Activated T-cell treated with anti-CD3 and anti-CD28 coated beads for 24 hours (primary cell): ENCODE results near the gene FITM2.
"Not testable (repeated sequence)": the region's sequence is repeated elsewhere in the genome, so short reads cannot be mapped to it uniquely, and the experiment has no call there.

Experiments
- DNase-seq: peaks from one replicate; pipeline ENCODE4 v3.0.0-alpha.2; 2020; ENCODE audit warnings: low read depth

FITM2 gene

GRCh38 chr20:44310664-44311639 lies at the start of gene FITM2:
TSS of gene FITM2 (minus strand) at chr20:44311202. CDS start at chr20:44311148, 54 bp downstream.
- DNase-seq = peak; percentile 97

- no peak for DNase-seq
Measured at GRCh38 chr20:44360221-44360620, 49.2 kb upstream of the FITM2 start.

GRCh38 chr20:44358776-44359175 lies 47.8 kb upstream of the FITM2 start:
- no peak for DNase-seq

- DNase-seq = no peak
Measured at GRCh38 chr20:44357555-44358125, 46.6 kb upstream of the FITM2 start.

- DNase-seq = no peak
Measured at GRCh38 chr20:44357020-44357419, 46.0 kb upstream of the FITM2 start.

GRCh38 chr20:44356353-44356723 lies 45.3 kb upstream of the FITM2 start:
- DNase-seq = no peak

- no peak for DNase-seq
Measured at GRCh38 chr20:44355498-44356352, 44.7 kb upstream of the FITM2 start, which contains the start of gene HNF4A. TSS of gene HNF4A (plus strand) at chr20:44355699. CDS start at chr20:44355805, 106 bp downstream.

GRCh38 chr20:44354979-44355497 lies 44.0 kb upstream of the FITM2 start:
- DNase-seq = no peak

GRCh38 chr20:44350567-44350966 lies 39.6 kb upstream of the FITM2 start:
- DNase-seq = no peak

- no peak for DNase-seq
Measured at GRCh38 chr20:44349349-44349748, 38.3 kb upstream of the FITM2 start.

- DNase-seq = no peak
Measured at GRCh38 chr20:44348168-44348659, 37.2 kb upstream of the FITM2 start.

- DNase-seq = not testable (repeated sequence)
Measured at GRCh38 chr20:44345941-44346340, 34.9 kb upstream of the FITM2 start.

- DNase-seq = no peak
Measured at GRCh38 chr20:44345147-44345546, 34.1 kb upstream of the FITM2 start.

- no peak for DNase-seq
Measured at GRCh38 chr20:44344723-44345122, 33.7 kb upstream of the FITM2 start.

- no peak for DNase-seq
Measured at GRCh38 chr20:44343162-44343675, 32.2 kb upstream of the FITM2 start.

GRCh38 chr20:44342248-44342647 lies 31.2 kb upstream of the FITM2 start:
- DNase-seq = no peak

GRCh38 chr20:44336725-44337380 lies 25.9 kb upstream of the FITM2 start, which contains the start of gene R3HDML:
TSS of gene R3HDML (plus strand) at chr20:44337043. CDS start at chr20:44337158, 115 bp downstream.
- DNase-seq = no peak

- DNase-seq = no peak
Measured at GRCh38 chr20:44336086-44336485, 25.1 kb upstream of the FITM2 start.

GRCh38 chr20:44335675-44336074 lies 24.7 kb upstream of the FITM2 start:
- DNase-seq = no peak

GRCh38 chr20:44334709-44335108 lies 23.7 kb upstream of the FITM2 start:
- no peak for DNase-seq

- DNase-seq = no peak
Measured at GRCh38 chr20:44334306-44334705, 23.3 kb upstream of the FITM2 start.
